ENCODE results near the gene DNMT3B.
A peak's percentile ranks its signal among the peaks of the same experiment; 100 is the strongest.
"Not testable (repeated sequence)": the region's sequence is repeated elsewhere in the genome, so short reads cannot be mapped to it uniquely, and the experiment has no call there.

Gene DNMT3B

GRCh38 chr20:32761831-32762753 is at the start of gene DNMT3B:
TSS of gene DNMT3B (plus strand) at chr20:32762385. CDS start at chr20:32780324, 17,939 bp downstream.
- DNase-seq, result peak; percentile 96

DNA sequence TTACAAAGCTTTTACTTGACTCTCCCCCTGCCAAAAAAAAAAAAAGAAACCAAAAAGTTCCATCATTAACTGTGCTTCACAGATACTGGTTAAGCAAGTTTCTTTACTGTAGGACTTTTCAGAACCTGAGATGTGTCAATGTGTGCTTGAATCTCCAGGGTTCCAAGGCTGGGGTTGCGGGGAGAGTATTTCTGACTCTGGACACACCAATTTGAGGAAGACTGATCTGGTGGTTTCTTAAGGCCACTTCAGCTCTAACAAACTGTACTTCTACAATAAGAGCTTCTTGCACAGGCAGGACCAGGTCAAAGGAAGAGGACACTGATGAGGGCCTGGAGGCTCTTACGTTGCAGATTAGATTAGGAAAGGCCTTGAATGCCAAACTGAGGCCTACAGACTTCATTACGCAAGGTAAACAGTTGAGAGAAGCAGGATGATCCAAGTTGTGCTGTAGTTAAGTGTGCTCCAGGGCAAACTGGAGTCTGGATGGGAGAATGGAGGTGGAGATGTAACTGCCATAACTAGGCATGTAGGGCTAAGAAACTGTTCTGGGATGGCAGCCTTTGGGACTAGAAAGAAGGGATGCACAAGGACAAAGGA is 43.3 kb upstream of the DNMT3B start:
- no peak for DNase-seq

- no peak for DNase-seq
Observed at GRCh38 chr20:32727683-32728082, 34.5 kb upstream of the DNMT3B start.

DNA sequence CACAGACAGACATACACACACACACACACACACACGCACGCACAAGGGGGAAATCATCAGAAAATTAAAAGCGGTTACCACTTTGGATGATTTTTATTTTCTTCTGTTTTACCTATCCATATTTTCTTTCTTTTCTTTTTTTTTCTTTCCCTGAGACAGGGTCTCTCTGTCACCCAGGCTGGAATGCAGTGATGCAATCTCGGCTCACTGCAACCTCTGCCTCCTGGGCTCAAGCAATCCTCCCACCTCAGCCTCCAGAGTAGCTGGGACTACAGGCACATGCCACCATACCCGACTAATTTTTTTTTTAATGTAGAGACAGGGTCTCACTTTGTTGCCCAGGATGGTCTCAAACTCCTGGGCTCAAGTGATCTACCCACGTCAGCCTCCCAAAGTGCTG is 33.8 kb upstream of the DNMT3B start:
- not testable (repeated sequence) for DNase-seq

DNA sequence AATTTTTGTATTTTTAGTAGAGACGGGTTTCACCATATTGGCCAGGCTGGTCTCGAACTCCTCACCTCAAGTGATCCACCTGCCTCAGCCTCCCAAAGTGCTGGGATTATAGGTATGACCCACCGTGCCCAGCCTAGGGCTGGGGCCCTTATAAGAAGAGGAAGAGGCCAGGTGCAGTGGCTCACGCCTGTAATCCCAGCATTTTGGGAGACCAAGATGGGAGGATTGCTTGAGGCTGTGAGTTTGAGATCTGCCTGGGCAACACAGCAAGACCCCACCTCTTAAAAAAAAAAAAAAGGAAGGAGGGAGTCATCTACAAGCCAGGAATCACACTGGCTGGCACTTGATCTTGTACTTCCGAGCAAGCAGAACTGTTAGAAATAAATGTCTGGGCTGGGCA is 32.9 kb upstream of the DNMT3B start:
- DNase-seq, result not testable (repeated sequence)

- DNase-seq, result peak; percentile 66
Observed at GRCh38 chr20:32731882-32732266, 30.3 kb upstream of the DNMT3B start.

DNA sequence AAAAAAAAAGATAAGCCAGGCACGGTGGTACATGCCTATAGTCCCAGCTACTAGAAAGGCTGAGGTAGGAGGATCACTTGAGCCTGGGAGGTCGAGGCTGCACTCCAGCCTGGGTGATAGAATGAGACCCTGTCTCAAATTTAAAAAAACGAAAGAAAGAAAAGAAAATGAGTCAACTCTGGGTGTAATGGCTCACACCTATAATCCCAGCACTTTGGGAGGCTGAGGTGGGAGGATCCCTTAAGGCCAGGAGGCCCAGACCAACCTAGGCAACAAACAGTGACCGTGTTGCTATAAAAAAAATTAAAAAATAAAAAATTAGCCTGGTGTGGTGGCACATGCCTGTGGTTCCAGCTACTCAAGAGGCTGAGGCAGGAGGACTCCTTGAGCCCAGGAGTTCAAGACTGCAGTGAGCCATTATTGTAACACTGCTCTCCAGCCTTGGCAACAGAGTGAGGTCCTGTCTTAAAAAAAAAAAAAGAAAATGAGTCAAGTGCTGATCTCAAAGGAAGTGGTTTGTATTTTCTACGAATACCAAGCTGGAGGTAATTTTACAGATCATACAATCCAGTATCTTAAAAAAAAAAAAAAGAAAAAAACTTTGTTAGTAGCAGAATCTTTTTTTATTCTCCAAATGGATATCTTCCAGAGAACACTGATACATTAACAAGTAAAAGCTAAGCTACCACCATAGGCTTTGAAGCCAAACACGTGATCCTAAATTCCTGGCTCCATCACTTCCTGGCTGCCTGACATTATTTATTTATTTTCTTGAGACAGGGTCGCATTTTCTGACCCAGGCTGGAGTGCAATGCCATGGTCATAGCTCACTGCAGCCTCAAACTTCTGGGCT is 24.6 kb upstream of the DNMT3B start:
- peak; percentile 68 for DNase-seq

DNA sequence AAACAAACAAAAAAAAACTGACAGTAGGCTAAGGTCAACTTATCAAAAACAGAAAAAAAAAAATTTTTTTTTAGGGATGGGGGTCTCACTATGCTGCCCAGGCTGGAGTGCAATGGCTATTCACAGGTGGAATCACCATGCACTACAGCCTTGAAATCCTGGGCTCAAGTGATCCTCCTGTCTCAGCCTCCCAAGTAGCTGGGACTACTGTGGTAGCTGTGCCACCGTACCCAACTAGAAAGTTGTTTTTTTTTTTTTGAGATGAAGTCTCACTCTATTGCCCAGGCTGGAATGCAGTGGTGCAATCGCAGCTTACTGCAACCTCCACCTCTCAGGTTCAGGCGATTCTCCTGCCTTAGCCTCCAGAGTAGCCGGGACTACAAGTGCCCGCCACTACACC is 21.0 kb upstream of the DNMT3B start:
- DNase-seq, result no peak

GRCh38 chr20:32742322-32743236 is 19.6 kb upstream of the DNMT3B start:
- peak; percentile 46 for DNase-seq

- DNase-seq, result peak; percentile 80
Observed at GRCh38 chr20:32743237-32744112, 18.7 kb upstream of the DNMT3B start, which contains the start of gene COMMD7. TSS of gene COMMD7 (minus strand) at chr20:32743467. CDS start at chr20:32743391, 76 bp downstream.

DNA sequence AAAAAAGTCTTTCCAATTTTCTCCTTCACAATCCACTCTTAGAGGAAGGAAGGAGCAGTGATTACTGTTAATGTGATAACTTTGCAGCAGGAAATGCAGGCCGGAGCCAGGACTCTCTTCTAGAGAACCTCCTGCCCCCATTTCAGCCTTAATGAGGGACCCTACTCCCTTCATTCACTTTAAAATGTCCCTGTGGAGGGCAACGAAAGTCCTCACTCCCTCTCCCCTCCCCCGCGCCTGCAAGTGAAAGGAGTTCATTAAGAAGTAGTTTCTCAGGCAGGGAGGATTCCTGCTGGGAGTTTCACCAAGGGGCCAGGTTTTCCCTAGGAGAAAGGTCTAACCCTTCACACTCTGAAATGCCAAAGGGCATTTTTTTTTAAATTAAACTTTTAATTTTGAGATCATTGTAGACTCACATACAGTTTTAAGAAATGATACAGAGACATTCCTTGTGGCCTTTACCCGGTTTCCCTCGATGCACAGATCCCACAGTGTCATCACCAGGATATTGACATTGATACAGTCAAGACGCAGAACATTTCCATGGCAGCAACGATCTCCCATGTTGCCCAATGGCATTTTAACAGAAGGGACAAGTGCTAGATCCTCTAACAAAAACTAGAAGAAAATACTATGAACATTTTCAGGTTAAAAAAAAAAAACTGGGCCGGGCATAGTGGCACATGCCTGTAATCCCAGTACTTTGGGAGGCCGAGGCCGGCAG is 12.1 kb upstream of the DNMT3B start:
- no peak for DNase-seq

GRCh38 chr20:32751293-32751692 is 10.9 kb upstream of the DNMT3B start:
- peak; percentile 41 for DNase-seq

GRCh38 chr20:32751702-32752457 is 10.3 kb upstream of the DNMT3B start:
- DNase-seq, result no peak

DNA sequence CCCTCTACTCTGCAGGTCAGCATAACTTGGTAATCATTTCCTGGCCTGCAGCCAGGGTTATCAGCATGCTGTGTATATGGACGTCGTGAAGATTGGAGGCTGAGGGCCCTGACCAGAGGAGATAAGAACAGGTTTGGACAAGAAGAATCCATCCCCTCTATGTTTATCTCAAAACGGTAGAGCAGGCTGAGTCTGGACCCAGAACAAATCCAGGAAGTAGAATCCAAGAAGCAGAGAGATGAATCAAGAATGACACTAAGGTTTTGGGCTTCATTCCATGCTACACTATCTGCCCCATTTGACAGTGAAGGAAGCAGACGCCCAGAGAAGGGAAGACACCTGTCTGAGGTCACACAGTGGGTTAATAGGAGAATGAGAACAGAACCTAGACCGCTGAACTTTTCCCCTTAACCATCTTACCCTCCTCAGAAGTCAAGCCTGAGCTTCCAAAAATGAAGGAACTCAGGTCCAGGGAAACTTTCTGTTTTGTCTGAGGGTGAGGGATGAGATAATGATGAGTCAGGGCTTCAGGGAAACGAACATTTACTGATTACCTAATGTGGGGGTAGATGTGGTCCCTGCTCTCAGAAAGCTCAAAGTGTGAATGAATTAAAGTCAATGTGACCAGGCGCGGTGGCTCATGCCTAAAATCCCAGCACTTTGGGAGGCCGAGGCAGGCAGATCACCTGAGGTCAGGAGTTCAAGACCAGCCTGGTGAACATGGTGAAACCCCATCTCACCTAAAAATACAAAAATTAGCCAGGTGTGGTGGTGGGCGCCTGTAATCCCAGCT is 9.5 kb upstream of the DNMT3B start:
- peak; percentile 92 for DNase-seq

DNA sequence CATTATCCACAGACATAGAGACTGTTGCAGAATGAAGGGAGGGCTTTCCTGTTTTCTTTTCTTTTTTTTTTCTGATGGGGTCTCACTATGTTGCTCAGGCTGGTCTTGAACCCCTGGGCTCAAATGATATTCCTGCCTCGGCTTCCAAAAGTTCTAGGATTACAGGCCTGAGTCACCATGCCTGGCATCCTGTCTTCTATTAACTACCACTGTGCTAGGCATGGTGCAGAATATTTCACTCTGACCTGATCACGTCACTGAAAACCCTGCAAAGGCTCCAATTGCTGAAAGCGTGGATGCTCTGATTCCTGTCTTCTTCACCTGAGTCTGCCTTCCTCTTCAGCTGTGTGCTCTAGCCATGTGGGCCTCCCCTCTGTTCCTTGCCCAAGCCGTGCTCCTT is 8.5 kb upstream of the DNMT3B start:
- no peak for DNase-seq

DNA sequence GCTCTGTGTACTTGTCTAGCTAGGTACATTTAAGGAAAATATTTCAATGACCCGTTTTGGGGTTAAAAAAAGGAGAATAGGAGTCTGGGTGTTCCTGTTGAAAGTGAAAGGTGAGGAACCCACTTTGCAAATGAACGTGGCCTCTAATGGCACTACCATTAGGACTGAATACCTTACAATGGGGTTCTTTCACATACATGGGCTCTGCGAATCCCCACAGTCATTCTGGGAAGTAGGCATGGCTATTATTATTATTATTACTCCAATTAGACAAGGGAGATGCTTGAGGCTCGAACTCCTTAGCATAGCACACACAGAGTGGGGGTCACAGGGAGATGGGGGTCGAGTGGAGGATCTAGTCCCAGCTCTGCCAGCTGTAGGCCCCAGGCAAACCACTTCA is 6.0 kb upstream of the DNMT3B start:
- no peak for DNase-seq

GRCh38 chr20:32761417-32761830 is 761 bp upstream of the DNMT3B start:
- DNase-seq, result no peak

DNA sequence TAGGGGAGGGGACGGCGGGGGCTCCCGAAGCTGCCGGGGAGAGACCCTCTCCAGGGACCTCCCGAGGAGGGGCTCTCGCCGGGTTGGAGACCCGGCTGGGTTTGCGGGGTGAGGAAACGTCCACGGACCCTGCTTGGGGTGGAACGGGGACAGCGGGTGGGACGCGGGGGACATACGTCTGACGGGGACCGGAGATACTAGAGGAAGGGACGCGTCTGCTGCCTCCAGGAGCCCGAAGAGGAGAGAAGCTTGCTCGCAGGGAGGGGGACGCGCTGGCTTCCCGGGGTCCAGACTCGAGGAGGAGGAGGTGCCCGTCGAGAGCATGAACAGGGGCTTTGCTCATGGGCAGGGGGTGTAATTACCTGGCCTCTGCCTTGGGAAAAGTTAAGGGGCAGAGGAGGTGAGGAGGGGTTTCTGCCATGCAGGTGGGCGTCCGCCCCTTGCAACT is 593 bp downstream of the DNMT3B start:
- peak; percentile 64 for DNase-seq
